Gastroesophageal sphincter (tissue), 3 donors: Measurements from ENCODE around the gene CPA2.

Experiments used
- EP300 ChIP-seq: sonication (generic); formaldehyde crosslinking; IDR thresholded peaks from one replicate; pipeline ENCODE4 v1.6.1; 2017; ENCODE audit warnings: antibody characterized with exemption, mild to moderate bottlenecking
- POLR2A ChIP-seq, 2 donors: fragments of 450-650 bp; IDR thresholded peaks; one replicate each; pipeline ENCODE4 v1.6.1; 2017; ENCODE audit warnings: antibody characterized with exemption in 2 of 2, mild to moderate bottlenecking in 2 of 2, moderate library complexity in 1 of 2
- TF ChIP-seq, protein P1 (sequence below), 4 experiments: fragments of 200-600 bp in 2 of 4; fragments of 450-650 bp in 2 of 4; sonication (generic) in 1 of 4; IDR thresholded peaks; one replicate each; pipeline ENCODE4 v1.5.1; 2017 to 2019; ENCODE audit warnings: antibody characterized with exemption in 4 of 4, mild to moderate bottlenecking in 2 of 4, moderate library complexity in 2 of 4

DNA sequence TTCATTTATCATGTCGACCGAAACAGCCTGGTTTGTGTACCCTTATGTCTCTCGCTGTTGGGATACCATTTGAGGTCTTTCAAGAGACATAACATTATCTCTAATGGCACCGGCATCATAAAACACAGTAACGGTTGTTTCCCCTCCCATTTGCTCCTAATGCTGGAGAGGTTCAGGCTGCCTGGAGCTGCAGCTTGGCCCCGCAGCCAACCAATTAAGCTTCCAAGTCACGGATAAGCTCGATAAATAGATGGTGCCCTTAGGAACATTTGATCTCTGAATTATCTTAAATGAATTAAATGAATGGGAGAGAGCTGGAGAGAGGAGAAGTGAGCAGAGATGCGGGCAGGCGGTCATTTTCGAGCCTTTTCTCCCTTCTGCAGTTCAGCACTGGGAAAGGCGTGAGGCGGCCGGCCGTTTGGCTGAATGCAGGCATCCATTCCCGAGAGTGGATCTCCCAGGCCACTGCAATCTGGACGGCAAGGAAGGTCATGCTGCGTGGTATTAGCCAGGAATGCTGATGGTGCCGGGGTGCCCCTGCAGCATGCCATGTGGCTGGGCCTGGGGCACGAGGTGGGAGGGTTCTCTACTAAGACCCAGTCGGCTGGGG, 38.9 kb downstream of the CPA2 start:
- no peak for TF ChIP-seq POLR2A (IDR thresholded peaks at IDR 0.05)
- TF ChIP-seq, protein P1, sequence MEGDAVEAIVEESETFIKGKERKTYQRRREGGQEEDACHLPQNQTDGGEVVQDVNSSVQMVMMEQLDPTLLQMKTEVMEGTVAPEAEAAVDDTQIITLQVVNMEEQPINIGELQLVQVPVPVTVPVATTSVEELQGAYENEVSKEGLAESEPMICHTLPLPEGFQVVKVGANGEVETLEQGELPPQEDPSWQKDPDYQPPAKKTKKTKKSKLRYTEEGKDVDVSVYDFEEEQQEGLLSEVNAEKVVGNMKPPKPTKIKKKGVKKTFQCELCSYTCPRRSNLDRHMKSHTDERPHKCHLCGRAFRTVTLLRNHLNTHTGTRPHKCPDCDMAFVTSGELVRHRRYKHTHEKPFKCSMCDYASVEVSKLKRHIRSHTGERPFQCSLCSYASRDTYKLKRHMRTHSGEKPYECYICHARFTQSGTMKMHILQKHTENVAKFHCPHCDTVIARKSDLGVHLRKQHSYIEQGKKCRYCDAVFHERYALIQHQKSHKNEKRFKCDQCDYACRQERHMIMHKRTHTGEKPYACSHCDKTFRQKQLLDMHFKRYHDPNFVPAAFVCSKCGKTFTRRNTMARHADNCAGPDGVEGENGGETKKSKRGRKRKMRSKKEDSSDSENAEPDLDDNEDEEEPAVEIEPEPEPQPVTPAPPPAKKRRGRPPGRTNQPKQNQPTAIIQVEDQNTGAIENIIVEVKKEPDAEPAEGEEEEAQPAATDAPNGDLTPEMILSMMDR (IDR thresholded peaks at IDR 0.05), result no peak
- no peak for TF ChIP-seq EP300
